SJSA1 (cell line): Measurements from ENCODE around the gene TBL1XR1. TPM values are rescaled to one million over a fixed set of nuclear protein-coding genes. Genes with fewer than 3 reads are reported as not detected.

Source experiments
- DNase-seq, 2 experiments: peaks; one replicate each; pipeline ENCODE4 v3.0.0-alpha.2; 2015 to 2020; ENCODE audit warnings: low spot score in 2 of 2, low read depth in 1 of 2
- H3K27ac ChIP-seq: fragments of 250-450 bp; sonication (Bioruptor Pico); 2 replicates; pipeline ENCODE4 v1.5.1; 2020; ENCODE audit warnings: mild to moderate bottlenecking, moderate library complexity
- H3K27me3 ChIP-seq: fragments of 250-450 bp; sonication (Bioruptor Pico); replicated peaks from 2 replicates; pipeline ENCODE4 v1.5.1; 2020; ENCODE audit warnings: mild to moderate bottlenecking, moderate library complexity
- H3K36me3 ChIP-seq: fragments of 250-450 bp; sonication (Bioruptor Pico); 2 replicates; pipeline ENCODE4 v1.5.1; 2020; ENCODE audit warnings: mild to moderate bottlenecking
- H3K4me1 ChIP-seq: fragments of 250-450 bp; sonication (Bioruptor Pico); replicated peaks from 2 replicates; pipeline ENCODE4 v1.6.1; 2021; ENCODE audit warnings: mild to moderate bottlenecking
- H3K4me3 ChIP-seq: fragments of 250-450 bp; sonication (Bioruptor Pico); 2 replicates; pipeline ENCODE4 v1.5.1; 2020; ENCODE audit warnings: mild to moderate bottlenecking
- H3K9me3 ChIP-seq: fragments of 250-450 bp; sonication (Bioruptor Pico); replicated peaks from 2 replicates; pipeline ENCODE4 v1.5.1; 2020; ENCODE audit warnings: mild to moderate bottlenecking
- total RNA-seq: library from RNA; depleted of rRNA; stranded (reverse); fragments of >200 nt; shearing (Covaris generic); gene quantifications from 2 replicates; pipeline ENCODE4 v1.2.3, GENCODE V29; 2014

Gene TBL1XR1
- total RNA-seq, 1 experiment from 2014 or later, result 82.9 TPM

DNA sequence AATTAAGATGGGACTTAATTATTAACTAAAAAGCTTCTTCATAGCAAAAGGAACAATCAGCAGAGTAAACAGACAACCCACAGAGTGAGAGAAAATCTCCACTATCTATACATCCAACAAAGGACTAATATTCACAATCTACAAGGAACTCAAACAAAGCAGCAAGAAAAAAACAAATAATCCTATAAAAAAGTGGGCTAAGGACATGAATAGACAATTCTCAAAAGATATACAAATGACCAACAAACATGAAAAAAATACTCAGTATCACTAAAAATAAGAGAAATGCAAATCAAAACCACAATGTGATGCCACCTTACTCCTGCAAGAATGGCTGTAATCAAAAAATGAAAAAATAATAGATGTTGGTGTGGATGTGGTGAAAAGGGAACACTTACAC is 103.3 kb downstream of the TBL1XR1 start:
- Histone ChIP-seq H3K36me3 (peaks cover 10% of the 10 kb centered on the region), H3K4me1 (no peaks in the 10 kb centered on the region), H3K4me3 (no peak overlapping the region), H3K9me3 (no peaks in the 10 kb centered on the region; the same call in 1 of the 2 replicates), H3K27me3 (no peaks in the 10 kb centered on the region), H3K27ac (no peak overlapping the region)
- DNase-seq, result no peak

DNA sequence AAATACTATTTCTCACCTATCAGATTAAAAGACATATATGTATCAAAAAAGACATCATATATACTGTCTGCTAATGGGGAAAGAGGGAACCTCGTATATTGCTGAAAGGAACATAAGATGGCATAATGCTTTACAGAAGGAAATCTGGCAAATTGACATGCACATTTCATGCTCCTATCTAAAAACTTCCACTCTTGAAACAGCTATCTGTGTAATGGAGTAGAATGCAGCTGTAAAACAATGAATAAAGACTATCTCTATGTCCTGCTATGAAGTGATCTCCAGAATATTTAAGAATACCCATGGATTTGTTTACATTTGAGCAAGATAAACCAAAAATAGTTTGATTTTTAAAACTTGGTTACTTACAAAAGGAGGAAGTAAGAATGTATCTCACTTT is 107.4 kb downstream of the TBL1XR1 start:
- H3K4me1 ChIP-seq, result no peaks in the 10 kb centered on the region

DNA sequence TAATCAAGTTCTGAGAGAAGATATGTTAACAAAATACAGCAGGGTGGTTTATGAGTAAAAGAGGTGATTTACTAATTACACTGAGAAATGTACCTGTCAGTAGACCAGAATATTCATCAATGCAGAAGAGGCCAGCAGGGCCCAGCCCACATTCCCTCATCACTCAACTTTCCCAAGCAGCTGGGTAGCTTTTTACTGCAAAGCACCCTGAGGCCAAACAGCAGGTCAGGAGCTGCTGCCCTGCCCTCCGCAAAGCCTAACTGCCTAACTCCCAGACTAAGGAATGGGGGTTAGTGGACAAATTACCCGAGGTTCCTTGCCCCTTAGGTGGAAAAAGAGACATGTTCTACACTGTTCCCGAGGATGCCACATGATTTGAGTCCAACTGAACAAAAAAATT is 108.2 kb downstream of the TBL1XR1 start:
- no peak overlapping the region for H3K27ac ChIP-seq
- no peak overlapping the region for H3K4me3 ChIP-seq
- no peaks in the 10 kb centered on the region for H3K4me1 ChIP-seq
- H3K27me3 ChIP-seq, result no peaks in the 10 kb centered on the region
- H3K9me3 ChIP-seq, result no peaks in the 10 kb centered on the region; the same call in none of the 2 replicates
- no peak for DNase-seq
- H3K36me3 ChIP-seq, result peaks cover 10% of the 10 kb centered on the region

More for the DNA sequence above, 107.4 kb downstream of the TBL1XR1 start:
- H3K4me3 ChIP-seq, result no peak overlapping the region
- H3K27ac ChIP-seq, result no peak overlapping the region
- no peaks in the 10 kb centered on the region; the same call in none of the 2 replicates for H3K9me3 ChIP-seq
- peaks cover 10% of the 10 kb centered on the region for H3K36me3 ChIP-seq
- no peak for DNase-seq
- no peaks in the 10 kb centered on the region for H3K27me3 ChIP-seq

DNA sequence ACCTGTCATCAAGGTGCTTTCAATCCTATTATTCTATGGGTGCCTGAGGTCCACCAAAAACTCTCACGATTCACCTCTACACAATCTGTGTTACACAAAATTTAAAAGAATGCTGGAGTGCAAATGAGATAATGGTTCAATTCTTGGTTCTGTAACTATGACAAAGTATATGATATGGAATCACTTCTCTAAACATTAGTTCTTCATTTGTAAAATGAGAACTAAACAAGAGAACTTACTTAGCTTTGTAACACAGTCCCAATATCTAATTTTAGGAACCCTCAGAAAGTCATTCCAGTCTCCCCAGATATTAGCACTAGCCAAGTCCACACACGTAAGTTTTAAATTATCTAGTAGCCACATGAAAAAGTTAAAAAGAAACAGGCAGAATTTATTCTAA is 111.5 kb downstream of the TBL1XR1 start:
- no peak for DNase-seq
- no peaks in the 10 kb centered on the region for H3K27me3 ChIP-seq
- H3K4me1 ChIP-seq, result no peaks in the 10 kb centered on the region
- no peak overlapping the region for H3K27ac ChIP-seq
- no peaks in the 10 kb centered on the region; the same call in 1 of the 2 replicates for H3K9me3 ChIP-seq
- H3K4me3 ChIP-seq, result no peak overlapping the region
- no peaks in the 10 kb centered on the region for H3K36me3 ChIP-seq

DNA sequence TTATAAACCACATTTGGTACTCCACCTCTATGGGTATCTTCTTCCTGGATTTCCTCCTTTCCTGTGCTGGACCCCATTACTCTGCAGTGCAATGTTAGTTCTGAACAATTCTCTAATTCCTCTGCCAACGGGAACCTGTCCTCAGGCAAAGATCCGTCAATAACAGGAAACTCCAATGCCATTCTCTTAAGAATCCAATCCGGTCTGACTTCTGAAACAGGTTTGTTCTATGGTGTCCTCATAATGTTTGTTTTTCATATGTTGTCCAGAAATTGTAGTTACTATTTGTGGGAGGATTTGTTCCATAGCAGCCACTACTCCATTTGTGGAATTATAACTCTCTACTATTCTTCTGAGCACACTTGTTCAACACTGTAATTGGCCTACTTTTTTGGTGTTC is 112.7 kb downstream of the TBL1XR1 start:
- no peak overlapping the region for H3K4me3 ChIP-seq
- no peaks in the 10 kb centered on the region for H3K36me3 ChIP-seq
- no peak overlapping the region for H3K27ac ChIP-seq
- H3K9me3 ChIP-seq, result no peaks in the 10 kb centered on the region; the same call in 1 of the 2 replicates
- no peaks in the 10 kb centered on the region for H3K4me1 ChIP-seq
- no peaks in the 10 kb centered on the region for H3K27me3 ChIP-seq
- DNase-seq, result no peak

DNA sequence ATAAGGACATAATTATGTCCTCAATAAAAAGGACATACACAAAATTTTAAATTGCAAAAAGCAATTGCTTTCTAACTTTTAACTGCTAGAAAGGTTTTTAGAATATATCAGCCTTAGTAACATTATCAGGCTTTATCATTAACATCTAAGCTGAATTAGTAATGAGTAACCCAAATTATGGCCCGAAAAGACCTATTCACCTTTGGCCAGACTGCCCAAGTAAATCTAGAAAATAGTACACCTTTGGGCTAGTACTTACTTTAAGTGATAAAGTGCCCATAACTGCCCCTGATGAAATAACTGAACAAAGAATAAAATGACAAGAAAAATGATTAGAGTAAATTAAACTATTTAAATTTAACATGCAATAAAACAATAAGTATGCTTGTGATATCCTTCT is 117.2 kb downstream of the TBL1XR1 start:
- no peaks in the 10 kb centered on the region for H3K27me3 ChIP-seq
- no peaks in the 10 kb centered on the region for H3K4me1 ChIP-seq
- DNase-seq, result no peak
- no peaks in the 10 kb centered on the region for H3K9me3 ChIP-seq
- H3K4me3 ChIP-seq, result no peak overlapping the region
- H3K36me3 ChIP-seq, result peaks cover 8% of the 10 kb centered on the region; the same call in 1 of the 2 replicates
- no peak overlapping the region for H3K27ac ChIP-seq

DNA sequence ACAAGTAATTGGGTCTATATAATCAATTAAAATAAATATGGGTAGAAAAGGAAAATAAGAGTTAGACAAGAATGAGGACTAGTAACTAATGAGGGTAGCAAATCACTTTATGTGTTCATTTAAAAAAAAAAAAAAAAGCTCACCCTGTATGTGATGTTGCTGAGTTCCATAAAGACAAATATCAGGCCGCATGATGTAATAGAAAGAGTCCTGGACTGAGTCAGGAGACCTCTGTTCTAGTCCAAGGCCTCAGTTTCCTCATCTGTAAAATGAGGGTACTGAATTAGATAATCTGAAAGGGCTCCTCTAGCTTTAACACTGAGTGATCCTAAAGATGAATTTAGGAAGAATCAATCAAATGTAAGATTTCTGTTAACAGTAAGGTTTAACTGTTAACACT is 117.6 kb downstream of the TBL1XR1 start:
- Histone ChIP-seq H3K9me3 (no peaks in the 10 kb centered on the region), H3K4me1 (no peaks in the 10 kb centered on the region), H3K4me3 (no peak overlapping the region), H3K27ac (no peak overlapping the region), H3K27me3 (no peaks in the 10 kb centered on the region), H3K36me3 (peaks cover 11% of the 10 kb centered on the region; the same call in 1 of the 2 replicates)
- no peak for DNase-seq

DNA sequence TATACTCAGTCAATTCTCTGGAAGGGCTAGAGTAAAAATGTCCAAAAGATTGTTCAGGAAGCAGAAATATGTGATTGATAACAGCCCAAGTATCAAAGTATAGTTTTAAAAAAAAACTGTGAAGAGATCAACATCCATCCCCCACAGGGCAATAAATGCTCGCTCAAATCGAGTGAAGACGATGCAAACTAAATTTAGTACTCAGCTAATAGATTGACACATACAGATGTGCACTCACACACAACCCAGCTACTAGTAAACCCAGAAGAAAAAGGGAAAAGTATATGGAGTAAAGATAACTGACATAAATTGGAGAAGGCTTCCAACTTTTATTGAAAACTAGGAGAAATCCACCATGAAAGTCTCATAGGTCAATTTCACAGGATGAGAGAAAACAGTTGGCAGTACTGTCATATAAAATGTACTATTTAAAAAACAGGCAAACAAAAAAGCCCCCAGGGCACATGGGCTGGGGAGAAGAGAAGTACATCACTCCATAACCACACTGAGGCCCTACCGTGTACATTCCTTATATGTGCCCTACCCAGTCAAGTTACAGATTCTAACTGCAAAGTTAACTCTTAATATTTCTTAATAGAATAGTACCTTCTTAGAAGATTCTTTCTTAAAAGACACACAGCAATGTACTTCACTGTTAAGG is 125.7 kb downstream of the TBL1XR1 start:
- Histone ChIP-seq H3K27me3 (no peaks in the 10 kb centered on the region), H3K4me3 (no peak overlapping the region), H3K36me3 (peaks cover 11% of the 10 kb centered on the region; the same call in 1 of the 2 replicates), H3K9me3 (no peaks in the 10 kb centered on the region), H3K4me1 (peaks cover 8% of the 10 kb centered on the region; the same call in 1 of the 2 replicates), H3K27ac (no peak overlapping the region)
- no peak for DNase-seq

DNA sequence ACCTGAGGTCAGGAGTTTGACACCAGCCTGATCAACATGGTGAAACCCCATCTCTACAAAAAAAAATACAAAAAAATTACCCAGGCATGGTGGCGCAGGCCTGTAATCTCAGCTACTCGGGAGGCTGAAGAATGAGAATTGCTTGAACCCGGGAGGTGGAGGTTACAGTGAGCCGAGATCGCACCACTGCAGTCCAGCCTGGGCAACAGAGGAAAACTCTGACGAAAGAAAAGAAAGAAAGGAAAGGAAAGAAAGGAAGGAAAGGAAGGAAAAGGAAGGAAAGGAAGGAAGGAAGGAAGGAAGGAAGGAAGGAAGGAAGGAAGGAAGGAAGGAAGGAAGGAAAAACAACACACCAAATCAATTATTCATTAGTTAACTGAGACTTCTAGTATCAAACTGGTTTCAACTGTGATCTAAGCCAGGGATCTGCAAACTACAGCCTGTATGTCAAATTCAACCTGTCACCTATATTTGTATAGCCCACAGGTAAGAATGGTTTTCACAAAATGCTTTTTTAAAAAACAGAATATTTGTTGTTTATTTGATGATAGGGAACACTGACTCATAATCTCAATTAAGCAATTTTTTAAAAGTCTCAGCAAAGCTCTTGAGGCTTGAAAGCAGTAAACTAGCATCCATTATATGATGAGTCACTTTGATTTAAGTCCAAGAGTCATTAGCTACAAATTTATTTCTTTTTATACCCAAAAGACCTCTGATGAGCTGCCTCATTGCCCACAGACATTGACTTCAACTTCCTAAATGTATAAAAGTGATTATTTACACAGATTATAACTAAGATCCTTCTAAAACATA is 127.6 kb downstream of the TBL1XR1 start:
- Histone ChIP-seq H3K27ac (no peak overlapping the region), H3K9me3 (no peaks in the 10 kb centered on the region), H3K4me1 (peaks cover 8% of the 10 kb centered on the region; the same call in 1 of the 2 replicates), H3K4me3 (no peak overlapping the region), H3K27me3 (no peaks in the 10 kb centered on the region), H3K36me3 (peaks cover under 1% of the 10 kb centered on the region; the same call in 1 of the 2 replicates)
- DNase-seq, result no peak

DNA sequence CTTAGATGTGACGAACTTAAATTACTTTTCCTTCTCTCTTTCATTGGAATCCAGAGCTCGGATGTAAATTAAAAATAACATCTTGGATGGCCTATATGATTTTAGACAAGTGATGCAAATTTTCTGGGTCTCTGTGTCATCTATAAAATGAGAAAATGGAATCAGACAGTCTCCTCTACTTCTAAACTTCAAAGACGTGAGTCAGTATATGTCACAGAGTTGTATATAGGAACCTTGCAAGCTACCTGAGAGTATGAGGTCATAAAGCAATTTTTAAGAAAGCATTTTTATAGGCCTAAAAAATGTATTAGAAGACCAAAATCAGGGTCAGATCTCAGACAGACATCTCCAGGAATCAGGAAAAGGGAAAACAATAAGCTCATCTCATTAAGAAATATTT is 128.3 kb downstream of the TBL1XR1 start:
- DNase-seq, result no peak
- Histone ChIP-seq H3K4me1 (peaks cover 8% of the 10 kb centered on the region; the same call in 1 of the 2 replicates), H3K36me3 (peaks cover 3% of the 10 kb centered on the region; the same call in 1 of the 2 replicates), H3K27me3 (no peaks in the 10 kb centered on the region), H3K4me3 (no peak overlapping the region), H3K9me3 (no peaks in the 10 kb centered on the region), H3K27ac (no peak overlapping the region)

DNA sequence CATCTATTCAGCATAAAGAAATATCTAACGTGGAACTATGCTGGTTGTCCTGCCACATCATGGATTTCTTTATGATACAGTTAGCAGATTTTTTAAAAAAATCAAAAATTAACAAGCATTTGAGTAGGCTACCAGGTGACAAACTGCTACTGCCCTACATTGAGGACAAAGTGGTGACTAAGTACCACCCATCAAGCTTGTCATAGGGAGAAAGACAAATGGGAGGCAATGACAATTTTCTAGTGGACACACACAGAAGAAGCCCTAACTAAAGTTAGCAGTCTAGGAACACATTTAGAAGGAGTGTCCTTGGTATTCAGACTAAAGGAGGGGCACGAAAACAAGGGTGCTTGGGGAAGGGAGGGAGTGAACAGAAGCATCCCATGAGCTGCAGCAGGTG is 131.2 kb downstream of the TBL1XR1 start:
- H3K9me3 ChIP-seq, result no peaks in the 10 kb centered on the region
- no peaks in the 10 kb centered on the region for H3K27me3 ChIP-seq
- H3K4me3 ChIP-seq, result no peak overlapping the region
- H3K4me1 ChIP-seq, result peaks cover 8% of the 10 kb centered on the region; the same call in 1 of the 2 replicates
- DNase-seq, result no peak
- peaks cover 9% of the 10 kb centered on the region for H3K36me3 ChIP-seq
- no peak overlapping the region for H3K27ac ChIP-seq

DNA sequence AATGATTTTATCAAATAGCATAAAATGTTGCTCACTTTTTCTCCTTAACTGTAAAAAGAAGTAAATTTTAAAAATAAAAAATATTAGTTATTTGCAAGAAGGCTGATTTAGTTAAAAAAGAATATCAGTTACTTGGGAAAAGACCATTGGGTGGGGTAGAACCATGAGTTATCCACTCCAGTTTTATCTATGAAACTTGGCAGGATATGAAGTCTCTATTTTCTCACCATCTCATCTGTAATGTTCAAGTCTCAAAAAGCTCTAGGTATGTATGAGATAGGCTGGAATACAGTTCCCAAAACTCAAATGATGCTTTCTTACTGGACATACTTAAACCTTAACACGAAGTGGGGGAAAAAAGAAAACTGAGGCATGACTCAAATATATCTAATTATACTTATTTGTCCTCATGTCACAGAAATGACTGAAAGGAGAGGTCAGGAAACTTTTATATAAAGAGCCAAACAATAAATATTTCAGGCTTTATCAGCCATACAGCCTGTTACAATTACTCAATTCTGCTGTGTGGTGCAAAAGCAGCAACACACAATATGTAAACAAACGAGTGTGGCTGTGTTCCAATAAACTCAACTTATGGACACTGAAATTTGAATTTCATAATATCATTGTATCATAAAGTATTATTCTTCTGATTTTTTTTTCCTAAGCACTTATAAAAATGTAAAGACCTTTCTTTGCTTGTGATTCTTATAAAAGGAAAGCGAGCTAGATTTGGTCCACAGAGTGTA is 131.8 kb downstream of the TBL1XR1 start:
- Histone ChIP-seq H3K9me3 (no peaks in the 10 kb centered on the region), H3K36me3 (peaks cover 9% of the 10 kb centered on the region), H3K27ac (no peak overlapping the region), H3K4me1 (peaks cover 8% of the 10 kb centered on the region; the same call in 1 of the 2 replicates), H3K27me3 (no peaks in the 10 kb centered on the region), H3K4me3 (no peak overlapping the region)
- DNase-seq, result no peak

DNA sequence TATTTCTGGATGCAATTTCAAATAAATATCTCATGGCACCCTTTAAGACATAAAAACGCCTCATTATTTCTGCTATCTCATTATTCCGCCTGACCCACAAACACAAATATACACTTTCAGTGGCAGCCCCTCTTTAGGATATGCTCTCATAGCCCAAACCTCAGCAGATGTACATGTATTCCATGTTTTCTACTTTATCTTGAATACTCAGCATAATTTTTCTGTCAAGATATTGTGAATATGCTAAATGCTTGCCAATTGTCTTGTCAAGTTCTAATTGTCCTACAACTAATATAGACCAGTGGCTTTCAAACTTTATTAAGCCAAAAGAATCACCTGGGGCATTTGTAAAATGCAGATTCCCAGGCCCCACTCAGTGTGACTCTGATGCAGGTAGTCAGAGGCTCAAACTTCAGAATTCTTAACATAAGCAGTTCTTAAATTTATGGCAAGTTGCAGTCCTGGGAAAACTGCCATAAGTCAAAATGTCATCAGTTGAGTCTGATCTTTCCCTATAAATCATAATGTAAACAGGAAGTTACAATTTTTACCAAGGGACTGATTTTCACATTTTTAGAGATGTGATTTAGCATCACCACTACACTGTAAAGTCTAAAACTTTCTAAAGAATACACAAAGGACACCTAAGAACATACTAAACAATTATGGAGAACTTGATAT is 135.1 kb downstream of the TBL1XR1 start:
- Histone ChIP-seq H3K27me3 (no peaks in the 10 kb centered on the region), H3K27ac (no peak overlapping the region), H3K36me3 (peaks cover 9% of the 10 kb centered on the region), H3K4me1 (no peaks in the 10 kb centered on the region), H3K9me3 (no peaks in the 10 kb centered on the region), H3K4me3 (no peak overlapping the region)
- no peak for DNase-seq
